Measurements from ENCODE around the gene ABRAXAS1. TPM values are rescaled to one million over a fixed set of nuclear protein-coding genes. Genes with fewer than 3 reads are reported as not detected.
A peak's percentile ranks its signal among the peaks of the same experiment; 100 is the strongest.

ABRAXAS1 gene
- total RNA-seq, 2 experiments from 2014 or later: 19.4 to 20.6 TPM

GRCh38 chr4:83473966-83474365 lies 10.9 kb downstream of the ABRAXAS1 start:
- POLR2A ChIA-PET: interaction anchor here (1.2 kb wide), 1 partner anchor 11 kb away, joined by 4 read pairs; the partner anchor contains the start of gene ABRAXAS1
- no peak overlapping the region for H3K27ac Mint-ChIP-seq
- H3K27me3 Mint-ChIP-seq: no peaks in the 10 kb centered on the region

GRCh38 chr4:83473423-83473822 lies 11.5 kb downstream of the ABRAXAS1 start:
- POLR2A ChIA-PET: interaction anchor here (1.2 kb wide), 1 partner anchor 18 kb away, joined by 4 read pairs; the partner anchor contains the start of genes HELQ and MRPS18C
- TF ChIP-seq CTCF (IDR thresholded peaks at IDR 0.05): no peak
- Mint-ChIP-seq H3K4me1 (ENCODE audit: low read depth) (peaks cover 8% of the 10 kb centered on the region), H3K27me3 (no peaks in the 10 kb centered on the region), H3K9me3 (no peaks in the 10 kb centered on the region), H3K4me3 (no peak overlapping the region), H3K36me3 (ENCODE audit: low read depth) (peaks cover 24% of the 10 kb centered on the region), H3K27ac (no peak overlapping the region)
- ATAC-seq (no peak), DNase-seq (no peak)
- intact Hi-C loops (cut with micrococcal nuclease): no loop called here
- CTCF ChIA-PET: no interaction called here

More at GRCh38 chr4:83473966-83474365, 10.9 kb downstream of the ABRAXAS1 start:
- Mint-ChIP-seq H3K4me3 (no peak overlapping the region), H3K9me3 (no peaks in the 10 kb centered on the region), H3K4me1 (ENCODE audit: low read depth) (peaks cover 8% of the 10 kb centered on the region), H3K36me3 (ENCODE audit: low read depth) (peaks cover 23% of the 10 kb centered on the region)
- ATAC-seq: no peak
- intact Hi-C loops (cut with micrococcal nuclease): no loop called here
- no peak for TF ChIP-seq CTCF (IDR thresholded peaks at IDR 0.05)
- CTCF ChIA-PET: no interaction called here
- DNase-seq: no peak

- peaks cover 55% of the 10 kb centered on the region for H3K36me3 Mint-ChIP-seq (ENCODE audit: low read depth)
- DNase-seq (no peak), ATAC-seq (no peak)
- H3K9me3 Mint-ChIP-seq: no peaks in the 10 kb centered on the region
- no peak for TF ChIP-seq CTCF (IDR thresholded peaks at IDR 0.05)
- ChIA-PET POLR2A (interaction anchor here (1.0 to 1.2 kb wide), 3 partner anchors 10 to 29 kb away, joined by 3 to 4 read pairs (median 3); partner anchors contain the start of gene ABRAXAS1), CTCF (interaction anchor here (2.3 to 2.5 kb wide), 2 partner anchors 12 to 172 kb away, joined by 8 to 9 read pairs; partner anchors contain the start of gene COQ2)
- peak overlapping the region; percentile 100 for H3K4me3 Mint-ChIP-seq
- no peaks in the 10 kb centered on the region for H3K27me3 Mint-ChIP-seq
- intact Hi-C loops (cut with micrococcal nuclease): loop anchor here (5.0 to 10.0 kb wide), 3 partner anchors 99 to 421 kb away; partner anchors contain the start of genes COPS4 and COQ2
- peaks cover 47% of the 10 kb centered on the region for H3K4me1 Mint-ChIP-seq (ENCODE audit: low read depth)
- peak overlapping the region; percentile 100 for H3K27ac Mint-ChIP-seq
Measured at GRCh38 chr4:83456184-83456501, 28.8 kb downstream of the ABRAXAS1 start.

GRCh38 chr4:83455281-83456183 lies 29.4 kb downstream of the ABRAXAS1 start, which contains the start of the genes HELQ and MRPS18C:
Gene HELQ (minus strand): TSS chr4:83455823. CDS start chr4:83455693, 130 bp downstream.
Gene MRPS18C (plus strand): TSS chr4:83456058. CDS start chr4:83456078, 20 bp downstream.
- Mint-ChIP-seq H3K4me1 (ENCODE audit: low read depth) (peaks cover 47% of the 10 kb centered on the region), H3K27ac (peak within 1 kb of the TSS; percentile 100)
- CTCF ChIA-PET: interaction anchor here (1.0 to 2.5 kb wide), 4 partner anchors 11 to 172 kb away, joined by 3 to 9 read pairs (median 6); partner anchors contain the start of gene COQ2

More at GRCh38 chr4:83455281-83456183, 29.4 kb downstream of the ABRAXAS1 start, which contains the start of the genes HELQ and MRPS18C:
- no peak for TF ChIP-seq CTCF (IDR thresholded peaks at IDR 0.05)
- Mint-ChIP-seq H3K9me3 (no peaks in the 10 kb centered on the region), H3K4me3 (peak within 1 kb of the TSS; percentile 100), H3K36me3 (ENCODE audit: low read depth) (peaks cover 58% of the 10 kb centered on the region), H3K27me3 (no peaks in the 10 kb centered on the region)
- POLR2A ChIA-PET: interaction anchor here (0.6 to 1.5 kb wide), 9 partner anchors 9 to 473 kb away, joined by 3 to 4 read pairs (median 3); partner anchors contain the start of genes ABRAXAS1 and COPS4
- intact Hi-C loops (cut with micrococcal nuclease): loop anchor here (5.0 to 10.0 kb wide), 3 partner anchors 98 to 421 kb away; partner anchors contain the start of genes COPS4 and COQ2
- ATAC-seq (peak; percentile 93), DNase-seq (peak; percentile 99)
